CD4-positive, alpha-beta T cell treated with Interleukin-10 for 1 hour (primary cell): ENCODE data around the gene NEXMIF.
"Not testable (repeated sequence)": the region's sequence is repeated elsewhere in the genome, so short reads cannot be mapped to it uniquely, and the experiment has no call there.

Experiments used
- DNase-seq: peaks from one replicate; pipeline ENCODE4 v3.0.0-alpha.2; 2020

The NEXMIF gene

GRCh38 chrX:74925225-74926088, at the start of gene NEXMIF:
TSS of gene NEXMIF (minus strand) at chrX:74925452.
- DNase-seq = peak; percentile 27

- DNase-seq = not testable (repeated sequence)
Observed at GRCh38 chrX:74961962-74962361, 36.7 kb upstream of the NEXMIF start.

GRCh38 chrX:74949717-74950116, 24.5 kb upstream of the NEXMIF start:
- DNase-seq = no peak

- DNase-seq = no peak
Observed at GRCh38 chrX:74940414-74940813, 15.2 kb upstream of the NEXMIF start.

- no peak for DNase-seq
Observed at GRCh38 chrX:74931214-74931613, 6.0 kb upstream of the NEXMIF start.

- DNase-seq = peak; percentile 19
Observed at GRCh38 chrX:74924449-74925224, 615 bp downstream of the NEXMIF start.

GRCh38 chrX:74923942-74924448, 1.3 kb downstream of the NEXMIF start:
- peak; percentile 4 for DNase-seq

- no peak for DNase-seq
Observed at GRCh38 chrX:74922922-74923543, 2.2 kb downstream of the NEXMIF start.

- no peak for DNase-seq
Observed at GRCh38 chrX:74911494-74911893, 13.8 kb downstream of the NEXMIF start.

- DNase-seq = no peak
Observed at GRCh38 chrX:74906417-74906816, 18.8 kb downstream of the NEXMIF start.

GRCh38 chrX:74902806-74903205, 22.4 kb downstream of the NEXMIF start:
- DNase-seq = no peak

- DNase-seq = no peak
Observed at GRCh38 chrX:74892561-74892960, 32.7 kb downstream of the NEXMIF start.

GRCh38 chrX:74890676-74891430, 34.4 kb downstream of the NEXMIF start:
- DNase-seq = no peak

GRCh38 chrX:74882383-74882782, 42.9 kb downstream of the NEXMIF start:
- not testable (repeated sequence) for DNase-seq

GRCh38 chrX:74865725-74866124, 59.5 kb downstream of the NEXMIF start:
- no peak for DNase-seq

GRCh38 chrX:74853255-74853654, 72.0 kb downstream of the NEXMIF start:
- DNase-seq = no peak

GRCh38 chrX:74835566-74835965, 89.7 kb downstream of the NEXMIF start:
- DNase-seq = no peak

GRCh38 chrX:74819797-74820196, 105.5 kb downstream of the NEXMIF start:
- DNase-seq = not testable (repeated sequence)

- no peak for DNase-seq
Observed at GRCh38 chrX:74814681-74815080, 110.6 kb downstream of the NEXMIF start.

- DNase-seq = no peak
Observed at GRCh38 chrX:74804574-74804973, 120.7 kb downstream of the NEXMIF start.

- DNase-seq = no peak
Observed at GRCh38 chrX:74800062-74800461, 125.2 kb downstream of the NEXMIF start.

GRCh38 chrX:74797338-74797887, 127.8 kb downstream of the NEXMIF start:
- DNase-seq = no peak
